DMS153 (cell line): ENCODE measurements around the gene FAM241B.

ENCODE experiments used
- DNase-seq: peaks from one replicate; lab custom pipeline; 2025; lab: John Stamatoyannopoulos, UW

Gene FAM241B

DNA sequence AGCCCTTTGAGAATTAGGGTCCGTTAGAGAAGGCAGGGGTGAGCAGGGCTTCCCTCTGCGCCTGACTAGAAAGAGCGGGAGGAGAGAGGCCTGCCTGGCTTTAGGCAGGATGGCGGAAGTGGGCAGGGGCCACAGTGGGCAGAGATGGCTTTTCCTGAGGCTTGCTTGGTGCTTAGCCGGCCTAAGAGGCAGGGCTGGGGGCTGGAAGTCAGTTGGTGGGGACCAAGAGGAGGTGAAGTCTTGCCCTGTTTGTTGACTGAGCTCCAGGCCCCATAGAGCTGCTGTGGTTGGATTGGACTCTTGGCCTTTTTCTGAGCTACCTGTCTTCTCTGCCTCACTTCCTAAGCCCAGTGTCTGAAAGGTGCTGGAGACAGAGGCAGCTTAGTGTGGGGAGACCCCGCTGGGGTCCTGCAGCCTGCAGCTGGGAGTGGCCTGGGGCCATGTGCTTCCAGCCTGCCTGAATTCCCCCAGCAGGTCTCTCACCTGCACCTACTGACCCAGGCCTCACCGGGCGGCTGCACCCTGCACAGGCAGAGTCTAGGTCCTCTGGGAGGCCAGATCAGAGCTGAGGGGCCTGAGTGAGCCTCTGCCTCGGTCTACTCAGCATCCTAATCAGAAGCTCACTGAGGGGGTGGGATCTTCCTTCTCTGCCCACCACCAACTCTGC, 4.8 kb downstream of the FAM241B start:
- DNase-seq: no peak

DNA sequence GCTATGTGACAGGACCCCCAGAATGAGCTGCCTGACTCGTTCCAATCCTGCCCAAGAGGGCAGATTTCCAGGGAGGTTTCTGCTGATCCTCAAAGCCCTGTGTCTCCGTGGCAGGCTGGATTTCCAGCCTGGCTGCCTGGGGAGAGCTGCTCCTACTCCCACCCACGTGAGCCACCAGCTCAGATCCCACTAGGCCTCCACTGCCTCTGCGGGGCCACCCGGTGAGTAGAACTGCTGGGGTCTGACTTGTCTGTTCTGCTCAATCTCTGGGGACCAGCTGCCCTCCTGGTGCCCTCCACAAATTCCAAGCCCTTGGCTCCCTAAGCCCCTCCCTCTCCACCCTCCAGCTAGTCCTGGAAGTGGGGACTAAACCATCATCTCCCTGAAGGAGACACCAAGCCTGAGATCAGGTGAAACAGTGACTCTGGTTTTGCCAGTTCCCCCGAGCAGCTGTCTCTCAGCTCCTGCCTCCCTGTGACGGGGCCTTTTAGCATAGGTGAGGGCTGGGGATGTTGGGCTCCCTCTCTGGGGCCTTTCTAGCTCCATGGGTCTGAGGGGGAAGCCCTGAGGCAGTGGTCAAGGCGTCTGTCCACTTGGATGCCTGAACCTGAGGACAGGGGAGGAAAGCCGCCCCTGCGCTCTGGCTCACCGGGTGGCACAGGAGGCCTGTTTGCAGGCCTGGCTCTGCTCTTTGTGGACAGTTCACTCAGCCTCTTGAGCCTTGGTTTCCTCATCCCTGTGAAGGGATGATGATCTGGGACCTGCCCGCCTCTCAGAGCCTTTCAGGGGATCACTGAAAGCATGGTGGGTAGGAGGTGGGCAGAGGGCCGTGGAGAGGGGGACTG, 5.6 kb downstream of the FAM241B start:
- DNase-seq: no peak

DNA sequence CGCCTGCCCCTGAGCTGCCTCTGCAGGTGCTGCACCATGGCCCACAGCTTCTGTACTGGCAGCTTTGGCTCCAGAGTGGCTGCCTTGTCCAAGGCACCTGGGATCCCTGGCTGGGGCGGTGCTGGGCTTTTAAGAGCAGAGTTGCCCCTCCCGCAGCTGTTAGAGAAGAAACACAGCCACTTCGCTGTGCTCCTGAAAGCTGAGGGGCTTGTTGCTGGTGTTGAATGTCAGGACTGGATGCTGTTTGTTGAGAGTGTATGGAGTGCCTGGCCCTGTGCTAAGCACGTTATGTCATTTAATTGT, 6.2 kb downstream of the FAM241B start:
- DNase-seq: no peak

DNA sequence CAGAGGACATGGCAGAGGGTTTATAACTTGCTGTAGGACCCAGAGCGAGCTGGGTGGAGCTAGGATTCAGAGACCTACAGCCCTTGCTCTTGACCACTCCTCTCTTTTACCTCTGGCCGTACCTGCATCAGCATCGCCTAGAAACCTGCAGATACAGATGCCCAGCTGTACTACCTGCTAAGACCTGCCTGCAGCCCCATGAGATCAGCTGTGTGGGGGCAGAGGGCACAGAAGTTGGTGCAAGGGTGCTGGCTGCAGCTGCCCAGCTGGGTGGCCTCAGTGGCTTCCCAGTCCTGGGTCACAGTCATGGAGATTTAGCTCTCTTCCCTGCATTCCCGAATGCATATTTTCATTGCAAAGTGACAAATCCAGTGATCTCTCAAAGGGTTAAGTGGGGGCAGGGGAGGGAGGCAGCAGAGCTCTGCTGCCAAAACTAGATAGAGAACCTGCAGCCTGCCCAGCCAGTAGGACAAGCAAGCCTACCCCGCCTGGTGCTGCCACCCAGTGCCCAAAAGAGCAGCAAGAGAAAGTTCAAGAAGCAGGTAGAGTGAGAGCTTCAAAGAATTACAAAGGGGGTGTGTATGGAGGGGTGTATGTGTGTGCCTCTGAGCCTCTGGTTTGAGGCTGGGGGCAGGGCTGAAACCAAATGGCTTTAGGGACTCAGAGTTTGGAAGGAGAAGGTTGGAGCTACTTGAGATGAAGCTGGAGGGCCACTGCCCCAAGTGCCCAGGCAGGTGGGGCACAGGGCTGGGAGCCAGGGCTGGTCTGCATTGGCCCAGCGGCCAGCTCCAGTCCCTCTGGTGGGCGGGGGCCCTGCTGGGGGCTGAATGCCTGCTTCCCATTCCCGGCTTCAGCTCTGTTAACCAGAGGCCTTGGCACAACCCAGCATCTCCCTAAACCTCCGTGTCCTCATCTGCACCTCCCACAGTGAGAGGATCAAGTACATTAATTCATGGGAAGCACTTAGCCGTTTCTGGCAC, 6.9 kb downstream of the FAM241B start:
- no peak for DNase-seq

DNA sequence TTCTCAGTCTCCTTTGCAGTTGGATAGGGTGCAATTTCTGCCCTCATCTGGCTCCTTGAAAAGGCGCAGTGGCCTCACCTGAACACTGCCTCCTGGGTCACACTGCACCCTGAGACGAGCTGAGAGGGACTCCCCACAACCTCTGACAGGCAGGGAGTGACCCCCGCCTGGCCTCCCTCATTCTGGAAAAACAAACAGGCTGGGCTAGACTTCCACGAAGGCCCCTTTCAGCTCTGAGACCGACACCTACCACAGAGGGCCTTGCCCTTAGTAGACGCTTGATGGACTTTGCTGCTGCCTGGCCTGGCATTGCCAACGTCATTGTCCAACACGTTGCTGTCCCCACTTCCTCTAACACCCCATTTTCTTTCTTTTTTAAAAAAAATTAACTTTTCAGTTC, 8.6 kb downstream of the FAM241B start:
- DNase-seq: no peak

DNA sequence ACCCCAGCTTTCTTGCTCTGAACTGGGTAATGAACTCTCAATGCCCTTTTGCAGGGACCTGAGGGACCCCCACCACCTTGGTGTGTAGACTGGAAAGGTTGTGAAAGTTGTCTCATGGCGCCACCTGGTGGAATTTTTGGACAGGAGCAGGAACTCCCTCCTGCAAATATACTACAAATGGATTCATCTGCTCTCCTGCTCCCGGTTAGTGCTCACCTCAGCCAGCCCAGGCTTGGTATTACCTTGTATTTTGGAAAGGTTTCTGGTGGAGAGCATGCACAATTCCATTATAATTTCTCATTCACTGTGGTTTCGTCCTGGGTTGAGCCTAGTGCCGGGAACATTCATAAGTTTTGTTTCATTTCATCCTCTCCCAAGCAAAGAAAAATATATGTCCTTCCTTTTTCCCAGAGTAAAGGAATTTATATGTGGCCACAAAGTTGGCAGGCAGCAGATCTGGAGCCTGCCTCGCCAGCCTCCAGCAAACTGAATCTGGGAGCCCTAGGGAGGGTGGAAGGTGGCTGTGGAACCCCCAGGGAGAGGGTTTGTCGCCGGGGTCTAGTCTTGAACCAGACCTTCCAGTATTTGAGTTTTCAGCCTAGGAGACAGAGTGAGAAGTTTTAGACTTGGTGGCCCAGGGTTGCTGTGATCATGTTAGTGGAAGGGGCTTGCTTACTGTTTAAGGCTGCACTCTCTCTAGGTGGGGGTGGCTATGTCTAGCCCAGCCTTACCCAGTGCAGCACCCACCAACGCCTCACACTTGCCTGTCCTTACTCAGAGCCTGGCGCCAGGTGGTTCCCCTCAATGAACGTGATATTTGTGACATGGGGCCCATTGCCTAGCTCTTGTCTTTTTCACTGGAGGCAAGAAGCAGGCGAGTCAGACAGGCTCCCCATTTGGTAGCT, 9.5 kb downstream of the FAM241B start:
- peak; percentile 43 for DNase-seq

DNA sequence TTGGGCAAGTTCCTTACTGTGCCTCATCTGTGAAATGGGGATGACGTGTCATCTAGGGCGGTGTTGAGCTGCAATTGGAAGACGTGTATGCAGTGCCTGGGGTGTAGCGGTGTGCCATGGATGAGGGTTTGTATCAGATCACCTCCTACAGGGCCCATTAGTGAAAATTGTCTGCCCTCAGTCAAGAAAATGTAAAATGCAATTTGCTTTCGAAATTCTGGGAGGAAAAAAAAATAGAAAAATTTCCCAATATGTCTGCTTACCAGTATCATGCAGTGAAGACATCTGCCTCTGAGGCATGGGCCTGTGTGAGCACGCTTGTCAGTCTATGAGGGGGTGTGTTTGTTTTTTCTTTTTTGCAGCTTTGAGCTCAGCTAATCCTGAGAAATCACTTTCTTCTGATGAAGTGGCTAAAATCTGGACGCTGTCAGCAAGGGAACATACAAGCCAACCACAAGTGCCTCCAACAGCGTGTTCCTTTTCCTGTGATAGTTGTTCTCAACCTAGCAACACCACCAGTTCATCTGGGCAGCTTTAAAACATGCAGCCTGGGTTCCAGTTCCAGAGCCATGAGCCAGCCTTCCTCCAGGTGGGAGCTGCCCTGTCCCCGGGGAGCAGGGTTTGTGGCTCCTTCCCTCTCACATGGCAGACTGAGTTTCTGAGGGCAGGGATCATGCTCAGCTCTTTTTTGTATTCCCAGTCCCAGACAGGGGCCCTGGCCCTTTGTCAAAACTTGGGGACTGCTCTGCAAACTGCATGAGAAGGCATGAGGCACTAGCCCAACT, 10.3 kb downstream of the FAM241B start:
- no peak for DNase-seq

DNA sequence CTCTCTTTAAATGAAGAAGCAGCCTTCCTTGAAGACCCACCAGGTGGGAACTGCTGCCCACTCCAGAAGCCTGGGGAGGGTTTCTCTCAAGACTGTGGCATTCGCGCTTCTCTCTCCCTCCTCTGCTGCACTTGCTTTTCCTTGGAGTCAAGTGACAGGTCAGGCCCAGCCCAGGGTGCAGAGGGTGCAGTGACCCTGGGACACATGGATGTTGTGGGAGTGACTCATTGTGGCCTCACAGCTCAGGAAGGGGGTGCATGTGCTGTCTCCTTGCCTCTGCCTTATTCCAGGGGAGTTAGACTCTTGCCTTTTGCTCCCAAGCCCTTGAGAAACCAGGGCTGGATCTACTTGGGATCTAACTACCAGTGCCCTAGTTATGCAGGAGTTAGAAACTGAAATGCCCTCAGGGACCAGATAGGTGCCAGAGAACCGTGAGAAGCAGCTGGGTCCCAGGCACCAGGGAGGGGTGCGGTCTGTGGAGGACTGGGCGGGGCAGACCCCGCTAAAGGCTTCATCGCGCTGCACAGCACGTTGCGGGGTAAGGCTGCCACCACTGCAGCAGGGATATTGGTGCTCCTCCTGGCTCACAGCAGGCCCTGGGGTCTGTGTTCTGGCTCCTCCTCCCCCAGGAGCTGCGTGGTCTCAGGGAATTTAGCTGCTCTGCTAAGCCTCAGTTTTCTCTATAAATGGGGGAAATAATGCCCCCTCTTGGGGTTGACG, 11.4 kb downstream of the FAM241B start:
- no peak for DNase-seq

DNA sequence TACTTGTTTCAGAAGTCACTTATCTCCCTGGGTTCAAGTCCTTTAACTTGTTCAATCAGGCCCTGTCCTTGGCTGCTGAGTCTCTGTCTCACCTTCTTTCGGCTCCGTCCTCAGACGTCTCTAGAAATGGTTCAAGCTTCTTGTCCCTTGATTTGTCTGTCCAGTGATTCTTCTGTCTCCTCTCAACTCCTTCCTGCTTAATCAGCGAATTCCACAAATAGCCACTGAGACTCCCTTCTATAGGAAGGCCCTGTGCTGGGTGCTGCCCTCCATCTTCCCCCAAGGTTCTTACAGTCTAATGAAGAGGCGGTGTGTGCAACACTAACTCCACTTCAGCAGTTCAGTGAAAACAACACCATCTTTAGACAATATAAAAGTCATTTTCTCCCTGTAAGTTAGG, 12.7 kb downstream of the FAM241B start:
- DNase-seq: no peak

DNA sequence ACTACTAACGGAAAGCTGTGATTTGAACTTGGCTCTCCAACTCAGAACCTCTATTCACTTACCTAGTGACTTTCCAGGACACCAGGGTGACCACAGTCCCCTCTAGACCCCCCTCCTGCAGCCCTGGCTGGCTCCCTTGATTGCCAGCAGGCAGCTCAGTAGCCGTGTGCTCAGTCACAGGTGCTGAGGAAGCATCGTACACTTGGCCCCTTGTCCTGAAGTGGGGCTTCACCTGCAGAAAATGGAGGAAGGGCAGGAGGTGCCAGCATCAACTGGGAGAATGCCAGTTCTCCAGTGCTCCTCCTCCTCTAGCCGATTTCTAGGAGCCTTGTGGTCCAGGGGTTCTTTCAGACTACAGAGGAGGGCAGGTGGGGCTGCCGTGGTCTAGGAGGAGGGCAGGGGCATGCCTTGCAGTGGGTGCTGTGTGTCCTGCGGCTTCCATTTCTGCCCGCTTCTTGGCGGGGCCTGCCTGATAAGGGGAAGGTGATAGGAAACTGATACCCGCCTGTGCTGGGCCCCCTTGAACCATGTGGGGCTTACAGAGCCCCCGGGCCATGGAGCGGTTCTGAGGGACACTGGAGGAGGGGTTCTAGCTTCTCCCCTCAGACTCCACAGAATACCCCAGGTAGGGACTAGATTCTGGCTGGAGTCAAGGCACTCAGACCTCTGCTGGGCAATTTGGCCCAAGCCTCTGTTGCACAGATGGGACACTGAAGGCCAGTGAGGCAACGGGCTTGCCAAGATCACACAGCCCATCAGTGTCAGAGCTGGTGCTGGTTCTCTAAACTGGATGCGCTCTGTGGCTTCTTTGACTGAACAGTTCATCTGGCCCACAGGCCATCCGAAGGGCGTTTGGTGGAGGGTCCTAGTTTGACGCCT, 14.0 kb downstream of the FAM241B start:
- DNase-seq: no peak

DNA sequence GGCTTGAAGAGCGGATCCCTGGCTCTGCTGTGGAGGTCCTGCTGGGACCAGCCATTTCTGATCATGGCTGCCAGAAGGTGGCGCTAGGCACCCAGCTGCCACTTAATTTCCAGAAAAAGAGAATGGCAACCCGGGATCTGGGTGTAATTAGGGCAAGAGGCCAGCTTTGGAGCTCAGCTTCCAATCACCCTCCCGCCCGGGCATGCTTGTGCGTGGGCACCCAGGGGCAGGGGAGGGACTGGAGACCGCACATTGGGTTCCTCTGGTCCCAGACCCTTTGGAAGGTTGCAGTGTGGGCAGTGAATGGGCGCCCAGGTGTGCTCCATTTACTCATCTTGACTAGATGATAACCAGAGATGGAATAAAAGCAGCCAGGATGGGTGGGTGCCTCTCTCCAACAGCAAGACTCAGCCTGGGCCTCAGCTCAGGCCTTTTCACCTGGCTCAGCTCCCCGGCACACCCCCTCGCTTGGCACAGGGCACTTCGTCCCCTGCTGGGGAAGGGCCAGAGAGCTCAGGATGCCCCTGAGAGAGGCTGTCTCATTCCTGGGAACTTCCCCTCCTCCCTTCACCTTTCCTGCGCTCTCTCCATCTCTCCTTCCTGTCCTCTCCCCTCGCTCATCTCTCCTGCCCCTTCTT, 14.7 kb downstream of the FAM241B start:
- DNase-seq: no peak

DNA sequence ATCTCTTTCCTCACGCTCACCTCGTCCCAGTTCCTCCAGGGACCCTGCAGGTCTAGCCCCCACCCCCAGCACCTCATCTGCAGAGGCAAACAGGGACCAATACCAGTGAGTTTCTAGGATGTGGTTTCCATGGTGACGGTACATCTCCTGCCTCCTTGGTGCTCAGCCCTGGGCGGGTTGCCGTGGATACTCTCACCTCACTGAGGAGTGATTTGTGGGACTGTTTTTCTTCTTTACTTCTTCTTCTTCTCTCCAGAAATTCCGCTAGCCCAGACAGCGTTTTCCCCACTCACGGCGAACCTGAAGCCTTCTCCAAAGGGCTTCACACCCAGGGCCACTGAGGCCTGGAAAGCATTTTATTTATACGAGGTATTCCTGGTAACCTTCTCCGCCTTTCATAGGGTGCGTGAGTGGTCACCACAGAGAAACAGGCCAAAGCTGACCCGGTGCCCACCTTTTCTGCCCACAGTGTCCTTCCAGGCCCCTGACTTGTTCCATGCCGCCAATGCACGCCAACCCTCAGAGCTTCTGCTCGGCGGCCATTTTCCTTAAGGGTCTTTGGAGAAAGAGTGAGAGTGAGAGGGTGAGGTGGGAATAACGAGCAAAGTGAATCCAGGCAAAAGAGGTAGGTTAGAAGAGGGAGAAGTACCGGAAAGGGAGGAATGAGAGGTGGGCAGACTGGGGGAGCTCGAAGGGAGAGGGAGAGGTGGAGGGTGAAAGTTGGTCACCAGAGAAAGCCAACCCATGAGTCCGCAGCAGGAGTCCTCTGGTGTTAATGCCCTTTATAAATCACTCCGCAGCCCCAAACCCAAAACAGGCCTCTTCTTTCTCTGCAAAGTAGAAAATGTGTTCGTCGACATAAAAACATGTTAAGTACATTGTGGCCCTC, 15.5 kb downstream of the FAM241B start:
- DNase-seq: no peak

DNA sequence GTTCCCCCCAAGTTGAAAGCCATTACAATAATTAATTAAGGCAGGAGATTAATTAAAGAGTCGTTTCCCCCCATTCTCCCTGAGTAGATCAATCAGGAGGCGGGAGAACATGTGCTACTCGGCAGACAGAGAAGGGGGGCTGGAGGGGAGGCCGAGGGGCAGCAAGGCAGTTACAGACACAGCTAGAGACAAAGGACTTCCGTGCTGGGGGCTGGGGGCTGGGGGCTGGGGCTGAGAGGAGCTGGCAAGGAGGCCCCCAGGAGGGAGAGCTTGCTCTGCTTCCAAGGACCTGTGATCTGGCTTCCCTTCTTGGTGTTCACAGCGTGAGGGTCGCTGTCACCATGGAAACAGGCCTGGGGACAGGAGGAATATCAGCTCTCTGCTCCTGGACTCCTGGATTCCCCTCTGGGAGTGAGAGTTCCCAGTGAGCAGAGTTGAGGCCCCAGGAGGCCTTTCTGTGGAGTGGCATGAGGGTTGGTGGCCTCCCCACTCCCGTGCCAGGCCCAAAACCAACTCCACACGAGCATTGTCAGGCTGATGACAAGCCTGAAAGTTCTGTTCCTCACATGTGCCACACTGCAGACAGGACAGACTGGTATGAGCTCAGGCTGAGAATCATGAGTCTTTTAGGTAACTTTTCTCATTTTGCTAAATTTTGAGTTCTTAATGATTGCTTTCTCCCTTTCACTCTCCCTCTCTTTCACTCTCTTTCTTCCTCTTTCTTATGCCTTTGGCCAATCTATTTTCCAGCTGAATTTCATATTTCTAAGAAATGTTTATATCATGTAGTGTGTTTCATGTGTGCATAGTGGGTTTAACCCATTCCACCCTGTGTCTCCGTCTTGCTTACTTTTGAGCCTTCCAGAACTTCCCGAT, 16.4 kb downstream of the FAM241B start:
- no peak for DNase-seq

DNA sequence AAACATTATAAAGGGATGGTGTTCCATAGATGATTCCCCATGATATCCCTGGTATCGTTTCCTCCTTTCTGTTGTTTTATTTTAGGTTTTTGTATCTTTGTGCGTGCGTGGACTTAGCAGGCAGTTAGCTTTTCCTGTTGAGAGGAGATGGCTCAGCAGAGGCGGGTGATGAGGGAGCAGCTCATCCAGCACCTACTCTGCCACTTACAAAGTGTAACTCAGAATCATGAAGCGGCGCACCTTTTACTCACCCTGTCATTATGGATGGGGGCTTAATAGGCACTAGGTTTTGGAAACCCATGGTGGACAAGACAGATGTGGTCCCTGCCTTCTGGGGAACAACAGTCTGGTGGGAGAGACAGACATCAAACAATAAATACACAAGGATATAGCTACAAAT, 17.1 kb downstream of the FAM241B start:
- DNase-seq: no peak

DNA sequence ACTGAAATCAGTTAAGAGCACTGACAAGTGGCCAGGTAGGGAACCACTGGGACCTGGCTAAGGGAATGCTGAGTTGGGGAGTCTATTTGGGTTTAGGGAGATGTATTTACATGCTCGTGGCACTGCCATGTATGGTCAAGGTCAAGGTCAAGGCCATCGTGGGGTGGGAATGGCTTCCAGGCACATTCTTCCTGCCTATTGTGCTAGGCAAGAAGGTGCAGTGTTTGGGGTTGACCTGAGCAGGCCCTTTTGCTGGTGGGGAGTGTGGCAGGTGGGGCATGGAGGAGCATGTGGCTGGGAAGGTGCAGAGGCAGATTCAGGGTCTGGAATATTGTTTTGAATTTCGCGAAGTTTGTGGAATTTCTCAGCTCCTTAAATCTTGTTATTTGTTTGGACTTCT, 17.8 kb downstream of the FAM241B start:
- no peak for DNase-seq

DNA sequence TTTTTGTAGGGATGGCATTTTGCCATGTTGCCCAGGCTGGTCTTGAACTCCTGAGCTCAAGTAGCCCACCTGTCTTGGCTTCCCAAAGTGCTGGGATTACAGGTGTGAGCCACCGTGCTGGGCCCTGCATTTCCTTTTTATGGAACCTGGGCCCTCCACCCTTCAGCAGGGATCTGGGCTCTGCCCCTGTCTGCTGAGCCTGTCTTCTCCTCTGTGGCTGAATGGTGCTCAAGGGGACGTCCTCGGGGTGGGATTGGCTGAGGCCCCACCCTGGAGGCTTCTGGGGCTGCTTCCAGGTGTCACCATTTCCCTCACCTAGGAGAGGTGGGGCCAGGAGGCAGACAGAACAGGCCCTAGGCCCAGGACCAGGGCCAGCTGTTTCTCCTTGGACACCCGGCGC, 18.4 kb downstream of the FAM241B start:
- DNase-seq: no peak
